Ishikawa (cell line): Measurements from ENCODE around the gene CRTAP.

Experiments
- CEBPB ChIP-seq: IDR thresholded peaks from 2 replicates; pipeline ENCODE4 v1.6.1; 2012
- CREB1 ChIP-seq: IDR thresholded peaks from 2 replicates; pipeline ENCODE4 v1.6.1; 2012; ENCODE audit warnings: low read depth
- EGR1 ChIP-seq: IDR thresholded peaks from 2 replicates; pipeline ENCODE4 v1.6.1; 2012
- EP300 ChIP-seq: IDR thresholded peaks from 2 replicates; pipeline ENCODE4 v1.6.1; 2012; ENCODE audit warnings: borderline replicate concordance
- FOXM1 ChIP-seq: IDR thresholded peaks from 2 replicates; pipeline ENCODE4 v1.6.1; 2012; ENCODE audit warnings: low read depth, borderline replicate concordance
- MAX ChIP-seq: IDR thresholded peaks from 2 replicates; pipeline ENCODE4 v1.6.1; 2012
- NFIC ChIP-seq: IDR thresholded peaks from 2 replicates; pipeline ENCODE4 v1.6.1; 2012
- RAD21 ChIP-seq: IDR thresholded peaks from 2 replicates; pipeline ENCODE4 v1.6.1; 2012; ENCODE audit warnings: low read depth
- TAF1 ChIP-seq: IDR thresholded peaks from 2 replicates; pipeline ENCODE4 v1.6.1; 2012; ENCODE audit warnings: low read depth, mild to moderate bottlenecking
- TCF12 ChIP-seq: IDR thresholded peaks from 2 replicates; pipeline ENCODE4 v1.6.1; 2012; ENCODE audit warnings: low read depth
- TEAD4 ChIP-seq: IDR thresholded peaks from 2 replicates; pipeline ENCODE4 v1.6.1; 2012
- YY1 ChIP-seq: IDR thresholded peaks from 2 replicates; pipeline ENCODE4 v1.6.1; 2012; ENCODE audit warnings: low read depth
- ZBTB7A ChIP-seq: IDR thresholded peaks from 2 replicates; pipeline ENCODE4 v1.6.1; 2012; ENCODE audit warnings: low read depth
- TF ChIP-seq, protein P1 (sequence below): IDR thresholded peaks from 2 replicates; pipeline ENCODE4 v1.6.1; 2012
- TF ChIP-seq, protein P2 (sequence below): IDR thresholded peaks from 2 replicates; pipeline ENCODE4 v1.6.1; 2012; ENCODE audit warnings: low read depth, mild to moderate bottlenecking

Gene CRTAP

GRCh38 chr3:33170531-33170930 lies 56.7 kb downstream of the CRTAP start:
- TF ChIP-seq EGR1 (no peak), YY1 (no peak), NFIC (no peak), TCF12 (no peak), MAX (no peak), CREB1 (no peak), TEAD4 (no peak), FOXM1 (no peak), CEBPB (no peak), RAD21 (no peak), ZBTB7A (no peak), EP300 (no peak), TAF1 (no peak)
- TF ChIP-seq, protein P1, sequence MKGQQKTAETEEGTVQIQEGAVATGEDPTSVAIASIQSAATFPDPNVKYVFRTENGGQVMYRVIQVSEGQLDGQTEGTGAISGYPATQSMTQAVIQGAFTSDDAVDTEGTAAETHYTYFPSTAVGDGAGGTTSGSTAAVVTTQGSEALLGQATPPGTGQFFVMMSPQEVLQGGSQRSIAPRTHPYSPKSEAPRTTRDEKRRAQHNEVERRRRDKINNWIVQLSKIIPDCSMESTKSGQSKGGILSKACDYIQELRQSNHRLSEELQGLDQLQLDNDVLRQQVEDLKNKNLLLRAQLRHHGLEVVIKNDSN = no peak
- TF ChIP-seq, protein P2, sequence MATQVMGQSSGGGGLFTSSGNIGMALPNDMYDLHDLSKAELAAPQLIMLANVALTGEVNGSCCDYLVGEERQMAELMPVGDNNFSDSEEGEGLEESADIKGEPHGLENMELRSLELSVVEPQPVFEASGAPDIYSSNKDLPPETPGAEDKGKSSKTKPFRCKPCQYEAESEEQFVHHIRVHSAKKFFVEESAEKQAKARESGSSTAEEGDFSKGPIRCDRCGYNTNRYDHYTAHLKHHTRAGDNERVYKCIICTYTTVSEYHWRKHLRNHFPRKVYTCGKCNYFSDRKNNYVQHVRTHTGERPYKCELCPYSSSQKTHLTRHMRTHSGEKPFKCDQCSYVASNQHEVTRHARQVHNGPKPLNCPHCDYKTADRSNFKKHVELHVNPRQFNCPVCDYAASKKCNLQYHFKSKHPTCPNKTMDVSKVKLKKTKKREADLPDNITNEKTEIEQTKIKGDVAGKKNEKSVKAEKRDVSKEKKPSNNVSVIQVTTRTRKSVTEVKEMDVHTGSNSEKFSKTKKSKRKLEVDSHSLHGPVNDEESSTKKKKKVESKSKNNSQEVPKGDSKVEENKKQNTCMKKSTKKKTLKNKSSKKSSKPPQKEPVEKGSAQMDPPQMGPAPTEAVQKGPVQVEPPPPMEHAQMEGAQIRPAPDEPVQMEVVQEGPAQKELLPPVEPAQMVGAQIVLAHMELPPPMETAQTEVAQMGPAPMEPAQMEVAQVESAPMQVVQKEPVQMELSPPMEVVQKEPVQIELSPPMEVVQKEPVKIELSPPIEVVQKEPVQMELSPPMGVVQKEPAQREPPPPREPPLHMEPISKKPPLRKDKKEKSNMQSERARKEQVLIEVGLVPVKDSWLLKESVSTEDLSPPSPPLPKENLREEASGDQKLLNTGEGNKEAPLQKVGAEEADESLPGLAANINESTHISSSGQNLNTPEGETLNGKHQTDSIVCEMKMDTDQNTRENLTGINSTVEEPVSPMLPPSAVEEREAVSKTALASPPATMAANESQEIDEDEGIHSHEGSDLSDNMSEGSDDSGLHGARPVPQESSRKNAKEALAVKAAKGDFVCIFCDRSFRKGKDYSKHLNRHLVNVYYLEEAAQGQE = no peak

DNA sequence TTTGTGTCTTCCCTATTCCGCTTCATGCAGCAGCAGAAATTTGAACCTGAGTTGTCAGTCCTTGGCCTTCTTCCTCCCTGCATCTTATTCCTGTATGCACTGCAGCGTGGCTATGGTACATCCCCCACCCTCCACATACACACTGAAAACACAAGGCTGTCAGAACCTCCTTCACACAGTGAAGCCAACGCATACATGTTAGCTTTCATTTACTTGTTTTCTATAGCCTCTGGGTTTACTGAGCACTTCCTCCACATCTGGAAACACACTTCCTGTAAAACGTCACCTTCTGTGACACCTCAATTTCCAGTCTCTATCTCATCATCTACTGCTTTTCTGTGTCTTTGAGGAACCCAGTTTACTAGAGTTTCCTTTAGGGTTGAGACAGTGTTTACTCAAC lies 57.8 kb downstream of the CRTAP start:
- TF ChIP-seq MAX = no peak
- TF ChIP-seq TCF12 = no peak
- TF ChIP-seq, protein P2 = no peak
- no peak for TF ChIP-seq FOXM1
- no peak for TF ChIP-seq TAF1

DNA sequence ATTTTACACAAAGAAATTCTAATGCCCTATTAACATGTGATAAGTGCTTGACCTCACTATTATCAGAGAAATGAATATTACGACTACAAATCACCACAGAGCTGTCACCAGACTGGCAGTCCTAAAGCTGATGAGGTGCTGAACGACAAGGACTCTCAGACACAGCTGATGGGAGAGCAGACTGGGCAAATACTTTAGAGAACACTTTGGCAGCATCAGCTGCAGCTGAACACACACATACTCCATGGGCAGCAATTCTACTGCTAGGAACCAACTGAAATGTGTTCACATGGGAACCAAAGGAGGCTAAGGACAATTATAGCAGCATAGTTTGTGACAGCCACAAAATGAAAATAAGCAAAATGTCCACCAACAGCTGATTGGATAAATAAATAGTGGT lies 59.3 kb downstream of the CRTAP start:
- no peak for TF ChIP-seq CREB1
- TF ChIP-seq MAX = no peak
- TF ChIP-seq EP300 = no peak
- TF ChIP-seq RAD21 = no peak
- no peak for TF ChIP-seq TCF12
- no peak for TF ChIP-seq ZBTB7A
- TF ChIP-seq YY1 = no peak
- TF ChIP-seq FOXM1 = no peak
- no peak for TF ChIP-seq TAF1
- TF ChIP-seq, protein P2 = no peak
- no peak for TF ChIP-seq TEAD4
- no peak for TF ChIP-seq CEBPB
- TF ChIP-seq EGR1 = no peak

- no peak for TF ChIP-seq FOXM1
- TF ChIP-seq, protein P1 = no peak
- no peak for TF ChIP-seq CREB1
- TF ChIP-seq RAD21 = no peak
- TF ChIP-seq, protein P2 = no peak
- TF ChIP-seq TEAD4 = no peak
- no peak for TF ChIP-seq EP300
- TF ChIP-seq MAX = no peak
- TF ChIP-seq YY1 = no peak
- no peak for TF ChIP-seq CEBPB
- TF ChIP-seq ZBTB7A = no peak
- no peak for TF ChIP-seq EGR1
- no peak for TF ChIP-seq TAF1
- no peak for TF ChIP-seq TCF12
- TF ChIP-seq NFIC = no peak
Observed at GRCh38 chr3:33173672-33174071, 59.9 kb downstream of the CRTAP start.
